ENCODE results near the gene KCND3.

- TF ChIP-seq POLR2A (IDR thresholded peaks at IDR 0.05) (no peak), CTCF (IDR thresholded peaks at IDR 0.05) (no peak)
Measured at GRCh38 chr1:111734426-111734825, 255.0 kb downstream of the KCND3 start.

Measured in thyroid gland (tissue), 4 donors.